ENCODE measurements around the gene RGMA.

Gene RGMA

GRCh38 chr15:93019971-93020370 is 69.0 kb downstream of the RGMA start:
- no peaks in the 10 kb centered on the region for H3K9me3 ChIP-seq
- H3K27ac ChIP-seq, result no peak overlapping the region
- no peaks in the 10 kb centered on the region for H3K27me3 ChIP-seq
- no peak overlapping the region for H3K4me3 ChIP-seq
- TF ChIP-seq CTCF (IDR thresholded peaks at IDR 0.05), result no peak
- peaks cover 0 to 8% (median 0%) of the 10 kb centered on the region in 4 donors for H3K4me1 ChIP-seq
- intact Hi-C loops (cut with DNase I; ENCODE audit: low total_unique reads), result loop anchor here (10.0 kb wide), 2 partner anchors 55 to 225 kb away; no protein-coding TSS in a partner anchor
- H3K36me3 ChIP-seq, result peaks cover 70 to 96% (median 76%) of the 10 kb centered on the region in 3 donors
- DNase-seq, result peak in 1 of 2 donors; percentile 63

GRCh38 chr15:93019090-93019489 is 69.9 kb downstream of the RGMA start:
- H3K27ac ChIP-seq, result peak overlapping the region in 1 of 2 donors; percentile 37
- no peak for DNase-seq
- H3K4me3 ChIP-seq, result no peak overlapping the region
- peaks cover 0 to 8% (median 0%) of the 10 kb centered on the region in 4 donors for H3K4me1 ChIP-seq
- no peaks in the 10 kb centered on the region for H3K27me3 ChIP-seq
- intact Hi-C loops (cut with DNase I; ENCODE audit: low total_unique reads), result no loop called here
- H3K36me3 ChIP-seq, result peaks cover 70 to 96% (median 76%) of the 10 kb centered on the region in 3 donors
- H3K9me3 ChIP-seq, result no peaks in the 10 kb centered on the region
- TF ChIP-seq CTCF (IDR thresholded peaks at IDR 0.05), result no peak

- Histone ChIP-seq H3K9me3 (no peaks in the 10 kb centered on the region), H3K36me3 (peaks cover 72 to 98% (median 80%) of the 10 kb centered on the region in 3 donors), H3K27me3 (no peaks in the 10 kb centered on the region), H3K27ac (peak overlapping the region; percentile 21 to 37), H3K4me3 (no peak overlapping the region), H3K4me1 (peaks cover 0 to 8% (median 0%) of the 10 kb centered on the region in 4 donors)
- TF ChIP-seq CTCF (IDR thresholded peaks at IDR 0.05), result peak in 1 of 2 experiments; percentile 11
- intact Hi-C loops (cut with DNase I; ENCODE audit: low total_unique reads), result no loop called here
- no peak for DNase-seq
These were observed 70.4 kb downstream of the RGMA start for GRCh38 chr15:93018574-93018973.

GRCh38 chr15:93017526-93017925 is 71.5 kb downstream of the RGMA start:
- Histone ChIP-seq H3K27ac (peak overlapping the region in 1 of 2 donors; percentile 37), H3K4me3 (no peak overlapping the region), H3K4me1 (peaks cover 0 to 8% (median 0%) of the 10 kb centered on the region in 4 donors), H3K36me3 (peaks cover 72 to 98% (median 81%) of the 10 kb centered on the region in 3 donors), H3K27me3 (no peaks in the 10 kb centered on the region), H3K9me3 (no peaks in the 10 kb centered on the region)
- no peak for TF ChIP-seq CTCF (IDR thresholded peaks at IDR 0.05)
- no peak for DNase-seq
- intact Hi-C loops (cut with DNase I; ENCODE audit: low total_unique reads), result no loop called here

GRCh38 chr15:93012786-93013185 is 76.2 kb downstream of the RGMA start:
- Histone ChIP-seq H3K4me3 (no peak overlapping the region), H3K4me1 (peaks cover 0 to under 1% (median 0%) of the 10 kb centered on the region in 4 donors), H3K36me3 (peaks cover 84 to 98% (median 85%) of the 10 kb centered on the region in 3 donors), H3K9me3 (no peaks in the 10 kb centered on the region), H3K27ac (no peak overlapping the region), H3K27me3 (no peaks in the 10 kb centered on the region)
- DNase-seq, result no peak
- intact Hi-C loops (cut with DNase I; ENCODE audit: low total_unique reads), result no loop called here
- no peak for TF ChIP-seq CTCF (IDR thresholded peaks at IDR 0.05)

- H3K9me3 ChIP-seq, result no peaks in the 10 kb centered on the region
- DNase-seq, result no peak
- H3K27ac ChIP-seq, result no peak overlapping the region
- H3K4me3 ChIP-seq, result no peak overlapping the region
- TF ChIP-seq CTCF (IDR thresholded peaks at IDR 0.05), result no peak
- H3K27me3 ChIP-seq, result no peaks in the 10 kb centered on the region
- H3K36me3 ChIP-seq, result peaks cover 80 to 98% (median 94%) of the 10 kb centered on the region in 3 donors
- no peaks in the 10 kb centered on the region for H3K4me1 ChIP-seq
- intact Hi-C loops (cut with DNase I; ENCODE audit: low total_unique reads), result no loop called here
These were observed 81.0 kb downstream of the RGMA start for GRCh38 chr15:93007994-93008393.
